Fibroblast of lung (primary cell): Measurements from ENCODE around the gene STIM1. TPM values are rescaled to one million over a fixed set of nuclear protein-coding genes. Genes with fewer than 3 reads are reported as not detected.
A peak's percentile ranks its signal among the peaks of the same experiment; 100 is the strongest.

Experiments
- DNase-seq, 2 donors: peaks; one replicate each; pipeline versions ENCODE4 v3.0.0 to v3.0.0-alpha.2; 2010; ENCODE audit warnings: low read depth in 2 of 2
- H2AFZ ChIP-seq: 2 replicates; pipeline ENCODE4 v1.5.1; 2012; ENCODE audit warnings: low read length, control low read depth, inconsistent platforms
- H3K27ac ChIP-seq: 2 replicates; pipeline ENCODE4 v1.5.1; 2011; ENCODE audit warnings: low read length, control low read depth; ENCODE audit not compliant: insufficient read depth
- H3K27me3 ChIP-seq: 2 replicates; pipeline ENCODE4 v1.5.1; 2011; ENCODE audit warnings: mild to moderate bottlenecking, low read length; ENCODE audit not compliant: control insufficient read depth, insufficient read depth
- H3K36me3 ChIP-seq: 2 replicates; pipeline ENCODE4 v1.5.1; 2011; ENCODE audit warnings: low read length; ENCODE audit not compliant: control insufficient read depth, insufficient read depth
- H3K4me1 ChIP-seq: 2 replicates; pipeline ENCODE4 v1.5.1; 2011; ENCODE audit warnings: low read length; ENCODE audit not compliant: control insufficient read depth, insufficient read depth; ENCODE audit errors: extremely low read depth
- H3K4me2 ChIP-seq: 2 replicates; pipeline ENCODE4 v1.5.1; 2011; ENCODE audit warnings: low read length, control low read depth; ENCODE audit not compliant: insufficient read depth; ENCODE audit errors: extremely low read depth
- H3K4me3 ChIP-seq, 4 experiments: fragments of 200-600 bp in 1 of 4; sonication (generic) in 1 of 4; replicated peaks in 1 of 4; 2 replicates each; pipeline ENCODE4 v1.5.1; 2011 to 2016; ENCODE audit warnings: low read length in 4 of 4, low read depth in 3 of 4, mild to moderate bottlenecking in 3 of 4, control low read depth in 2 of 4, inconsistent platforms in 1 of 4, mixed read lengths in 1 of 4; ENCODE audit not compliant: insufficient read depth in 1 of 4; ENCODE audit errors: control extremely low read depth in 1 of 4
- H3K79me2 ChIP-seq: 2 replicates; pipeline ENCODE4 v1.5.1; 2012; ENCODE audit warnings: mild to moderate bottlenecking, low read length, inconsistent platforms; ENCODE audit not compliant: control insufficient read depth, insufficient read depth
- H3K9ac ChIP-seq: 2 replicates; pipeline ENCODE4 v1.5.1; 2011; ENCODE audit warnings: mild to moderate bottlenecking, low read length, control low read depth; ENCODE audit not compliant: insufficient read depth
- H3K9me3 ChIP-seq: 2 replicates; pipeline ENCODE4 v1.5.1; 2012; ENCODE audit warnings: low read depth, low read length; ENCODE audit not compliant: control insufficient read depth, insufficient read depth
- H4K20me1 ChIP-seq: 2 replicates; pipeline ENCODE4 v1.5.1; 2011; ENCODE audit warnings: low read length; ENCODE audit not compliant: control insufficient read depth, insufficient read depth; ENCODE audit errors: extremely low read depth
- CTCF ChIP-seq, 2 donors: IDR thresholded peaks in 1 of 2; conservative IDR thresholded peaks in 1 of 2; 1 replicate in 1 of 2; 2 replicates in 1 of 2; pipeline ENCODE4 v1.5.1; 2011 to 2012; ENCODE audit warnings: low read length in 2 of 2, control low read depth in 1 of 2, inconsistent platforms in 1 of 2, low read depth in 1 of 2, mild to moderate bottlenecking in 1 of 2
- EZH2 ChIP-seq: IDR thresholded peaks from 2 replicates; pipeline ENCODE4 v1.5.1; 2012; ENCODE audit warnings: low read length, control low read depth, mild to moderate bottlenecking; ENCODE audit errors: missing control alignments
- polyA plus RNA-seq, 2 donors: library from polyadenylated mRNA; depleted of rRNA in 1 of 2; stranded (reverse) in 1 of 2; unstranded in 1 of 2; fragments of >200 nt; gene quantifications; 2 replicates each; pipeline ENCODE4 v1.2.1, GENCODE V29; 2011 to 2012; ENCODE audit warnings: missing spikeins in 1 of 2
- total RNA-seq: library from RNA; depleted of rRNA; stranded (reverse); fragments of >200 nt; gene quantifications from 2 replicates; pipeline ENCODE4 v1.2.1, GENCODE V29; 2014

STIM1 gene
- total and polyA plus RNA-seq, 2 donors (not counting 1 experiment from before 2014, with no cell fraction given): 38.1 to 44.6 TPM

- H4K20me1 ChIP-seq: no peaks in the 10 kb centered on the region
- no peak for DNase-seq
Measured at GRCh38 chr11:3834349-3834663, 21.2 kb upstream of the STIM1 start.

GRCh38 chr11:3834664-3835461 is 20.6 kb upstream of the STIM1 start:
- no peaks in the 10 kb centered on the region for H4K20me1 ChIP-seq
- H3K27me3 ChIP-seq: no peaks in the 10 kb centered on the region
- no peak overlapping the region for H2AFZ ChIP-seq
- H3K27ac ChIP-seq: peak overlapping the region; percentile 7
- H3K79me2 ChIP-seq: peaks cover 87% of the 10 kb centered on the region
- no peak overlapping the region for H3K9ac ChIP-seq
- no peaks in the 10 kb centered on the region for H3K9me3 ChIP-seq
- peaks cover 11% of the 10 kb centered on the region for H3K4me1 ChIP-seq
- no peak overlapping the region for H3K4me2 ChIP-seq
- no peak for TF ChIP-seq EZH2
- no peak for TF ChIP-seq CTCF (conservative IDR thresholded peaks at IDR 0.05 in 1 of 2, IDR thresholded peaks at IDR 0.05 in 1 of 2; ENCODE audit: low read depth in 1 of 2, low read length in 2 of 2)
- no peak for DNase-seq
- no peak overlapping the region for H3K4me3 ChIP-seq
- H3K36me3 ChIP-seq: peaks cover 3% of the 10 kb centered on the region

More at GRCh38 chr11:3834349-3834663, 21.2 kb upstream of the STIM1 start:
- Histone ChIP-seq H3K79me2 (peaks cover 83% of the 10 kb centered on the region), H3K9ac (no peak overlapping the region), H3K36me3 (peaks cover 3% of the 10 kb centered on the region), H3K27me3 (no peaks in the 10 kb centered on the region), H3K4me2 (no peak overlapping the region), H3K4me1 (peaks cover 8% of the 10 kb centered on the region), H3K9me3 (no peaks in the 10 kb centered on the region), H3K27ac (no peak overlapping the region), H3K4me3 (no peak overlapping the region), H2AFZ (no peak overlapping the region)
- TF ChIP-seq EZH2 (no peak), CTCF (conservative IDR thresholded peaks at IDR 0.05 in 1 of 2, IDR thresholded peaks at IDR 0.05 in 1 of 2; ENCODE audit: low read depth in 1 of 2, low read length in 2 of 2) (no peak)

- no peak for DNase-seq
- H3K9ac ChIP-seq: no peak overlapping the region
- peaks cover 87% of the 10 kb centered on the region for H3K79me2 ChIP-seq
- H3K36me3 ChIP-seq: peaks cover 3% of the 10 kb centered on the region
- no peak overlapping the region for H3K4me3 ChIP-seq
- H3K4me1 ChIP-seq: peaks cover 11% of the 10 kb centered on the region
- H2AFZ ChIP-seq: no peak overlapping the region
- no peak for TF ChIP-seq EZH2
- TF ChIP-seq CTCF (conservative IDR thresholded peaks at IDR 0.05 in 1 of 2, IDR thresholded peaks at IDR 0.05 in 1 of 2; ENCODE audit: low read depth in 1 of 2, low read length in 2 of 2): no peak
- no peaks in the 10 kb centered on the region for H3K9me3 ChIP-seq
- H3K27me3 ChIP-seq: no peaks in the 10 kb centered on the region
- no peak overlapping the region for H3K27ac ChIP-seq
- H3K4me2 ChIP-seq: no peak overlapping the region
- H4K20me1 ChIP-seq: no peaks in the 10 kb centered on the region
Measured at GRCh38 chr11:3835751-3836150, 19.7 kb upstream of the STIM1 start.
